HL-60 (cell line): ENCODE results near the gene PRG2.

Experiments
- GABPA ChIP-seq: IDR thresholded peaks from 2 replicates; pipeline ENCODE4 v1.6.1; 2012; ENCODE audit warnings: low read depth
- POLR2AphosphoS5 ChIP-seq: IDR thresholded peaks from 2 replicates; pipeline ENCODE4 v1.6.1; 2012; ENCODE audit warnings: low read depth
- TF ChIP-seq, protein P1 (sequence below): IDR thresholded peaks from one replicate; pipeline ENCODE4 v1.5.1; 2011; ENCODE audit warnings: low read length, control low read depth, inconsistent platforms; ENCODE audit not compliant: insufficient read depth
- TF ChIP-seq, protein P2 (sequence below): IDR thresholded peaks from 2 replicates; pipeline ENCODE4 v1.6.1; 2012; ENCODE audit warnings: low read depth; ENCODE audit not compliant: insufficient replicate concordance

DNA sequence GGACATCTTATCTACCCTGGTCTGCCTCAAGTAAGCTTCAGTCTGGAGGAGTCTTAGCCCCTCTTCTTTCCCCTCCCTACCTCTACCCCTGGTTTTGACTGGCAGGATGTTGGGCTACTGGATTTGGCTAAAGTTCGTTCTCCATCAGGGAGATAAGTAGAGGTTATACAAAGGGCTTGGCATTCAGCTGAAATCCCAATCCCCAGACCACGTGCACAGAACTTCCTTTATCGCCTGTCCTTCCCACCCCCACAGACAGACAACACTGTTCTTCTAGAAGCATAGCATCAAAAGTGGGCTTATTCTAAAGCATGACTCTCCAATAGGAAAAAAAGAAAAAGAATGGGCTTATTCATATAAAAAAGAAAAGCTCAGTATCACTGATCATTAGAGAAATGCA lies 17.3 kb downstream of the PRG2 start:
- TF ChIP-seq, protein P1, sequence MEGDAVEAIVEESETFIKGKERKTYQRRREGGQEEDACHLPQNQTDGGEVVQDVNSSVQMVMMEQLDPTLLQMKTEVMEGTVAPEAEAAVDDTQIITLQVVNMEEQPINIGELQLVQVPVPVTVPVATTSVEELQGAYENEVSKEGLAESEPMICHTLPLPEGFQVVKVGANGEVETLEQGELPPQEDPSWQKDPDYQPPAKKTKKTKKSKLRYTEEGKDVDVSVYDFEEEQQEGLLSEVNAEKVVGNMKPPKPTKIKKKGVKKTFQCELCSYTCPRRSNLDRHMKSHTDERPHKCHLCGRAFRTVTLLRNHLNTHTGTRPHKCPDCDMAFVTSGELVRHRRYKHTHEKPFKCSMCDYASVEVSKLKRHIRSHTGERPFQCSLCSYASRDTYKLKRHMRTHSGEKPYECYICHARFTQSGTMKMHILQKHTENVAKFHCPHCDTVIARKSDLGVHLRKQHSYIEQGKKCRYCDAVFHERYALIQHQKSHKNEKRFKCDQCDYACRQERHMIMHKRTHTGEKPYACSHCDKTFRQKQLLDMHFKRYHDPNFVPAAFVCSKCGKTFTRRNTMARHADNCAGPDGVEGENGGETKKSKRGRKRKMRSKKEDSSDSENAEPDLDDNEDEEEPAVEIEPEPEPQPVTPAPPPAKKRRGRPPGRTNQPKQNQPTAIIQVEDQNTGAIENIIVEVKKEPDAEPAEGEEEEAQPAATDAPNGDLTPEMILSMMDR, result no peak
- TF ChIP-seq POLR2AphosphoS5 (no peak), GABPA (no peak)
- TF ChIP-seq, protein P2, sequence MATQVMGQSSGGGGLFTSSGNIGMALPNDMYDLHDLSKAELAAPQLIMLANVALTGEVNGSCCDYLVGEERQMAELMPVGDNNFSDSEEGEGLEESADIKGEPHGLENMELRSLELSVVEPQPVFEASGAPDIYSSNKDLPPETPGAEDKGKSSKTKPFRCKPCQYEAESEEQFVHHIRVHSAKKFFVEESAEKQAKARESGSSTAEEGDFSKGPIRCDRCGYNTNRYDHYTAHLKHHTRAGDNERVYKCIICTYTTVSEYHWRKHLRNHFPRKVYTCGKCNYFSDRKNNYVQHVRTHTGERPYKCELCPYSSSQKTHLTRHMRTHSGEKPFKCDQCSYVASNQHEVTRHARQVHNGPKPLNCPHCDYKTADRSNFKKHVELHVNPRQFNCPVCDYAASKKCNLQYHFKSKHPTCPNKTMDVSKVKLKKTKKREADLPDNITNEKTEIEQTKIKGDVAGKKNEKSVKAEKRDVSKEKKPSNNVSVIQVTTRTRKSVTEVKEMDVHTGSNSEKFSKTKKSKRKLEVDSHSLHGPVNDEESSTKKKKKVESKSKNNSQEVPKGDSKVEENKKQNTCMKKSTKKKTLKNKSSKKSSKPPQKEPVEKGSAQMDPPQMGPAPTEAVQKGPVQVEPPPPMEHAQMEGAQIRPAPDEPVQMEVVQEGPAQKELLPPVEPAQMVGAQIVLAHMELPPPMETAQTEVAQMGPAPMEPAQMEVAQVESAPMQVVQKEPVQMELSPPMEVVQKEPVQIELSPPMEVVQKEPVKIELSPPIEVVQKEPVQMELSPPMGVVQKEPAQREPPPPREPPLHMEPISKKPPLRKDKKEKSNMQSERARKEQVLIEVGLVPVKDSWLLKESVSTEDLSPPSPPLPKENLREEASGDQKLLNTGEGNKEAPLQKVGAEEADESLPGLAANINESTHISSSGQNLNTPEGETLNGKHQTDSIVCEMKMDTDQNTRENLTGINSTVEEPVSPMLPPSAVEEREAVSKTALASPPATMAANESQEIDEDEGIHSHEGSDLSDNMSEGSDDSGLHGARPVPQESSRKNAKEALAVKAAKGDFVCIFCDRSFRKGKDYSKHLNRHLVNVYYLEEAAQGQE, result no peak
